Transverse colon (tissue), 4 donors: ENCODE data around the gene PXN. TPM values are rescaled to one million over a fixed set of nuclear protein-coding genes. Genes with fewer than 3 reads are reported as not detected.

Experiments used
- DNase-seq: peaks from one replicate; pipeline ENCODE4 v3.0.0-alpha.2; 2019
- H3K27ac ChIP-seq, 4 donors: fragments of 200-600 bp; sonication (generic); 2 replicates each; pipeline ENCODE4 v1.5.1; 2016 to 2018; ENCODE audit warnings: inconsistent platforms in 4 of 4
- H3K27me3 ChIP-seq: fragments of 200-600 bp; sonication (generic); 2 replicates; pipeline ENCODE4 v1.5.1; 2017; ENCODE audit warnings: inconsistent platforms
- H3K36me3 ChIP-seq, 4 donors: fragments of 200-600 bp; sonication (generic); 2 replicates each; pipeline ENCODE4 v1.5.1; 2017 to 2019; ENCODE audit warnings: inconsistent platforms in 4 of 4
- H3K4me1 ChIP-seq, 4 donors: fragments of 200-600 bp; sonication (generic); 2 replicates each; pipeline ENCODE4 v1.5.1; 2017 to 2020; ENCODE audit warnings: inconsistent platforms in 4 of 4
- H3K4me3 ChIP-seq, 4 donors: fragments of 200-600 bp; sonication (generic); 1 replicate in 1 of 4; 2 replicates in 3 of 4; pipeline versions ENCODE4 v1.5.1 to v1.6.1; 2017 to 2019; ENCODE audit warnings: inconsistent platforms in 4 of 4
- H3K9me3 ChIP-seq, 2 donors: fragments of 200-600 bp; sonication (generic); 2 replicates each; pipeline ENCODE4 v1.5.1; 2017 to 2019; ENCODE audit warnings: inconsistent platforms in 2 of 2
- EP300 ChIP-seq: sonication (generic); formaldehyde crosslinking; IDR thresholded peaks from one replicate; pipeline ENCODE4 v1.6.1; 2017; ENCODE audit warnings: antibody characterized with exemption, low read depth
- POLR2A ChIP-seq: fragments of 450-650 bp; IDR thresholded peaks from one replicate; pipeline ENCODE4 v1.6.1; 2016; ENCODE audit warnings: antibody characterized with exemption, mild to moderate bottlenecking, moderate library complexity
- POLR2AphosphoS5 ChIP-seq, 3 donors: sonication (generic); formaldehyde crosslinking; IDR thresholded peaks; one replicate each; pipeline ENCODE4 v1.6.1; 2016; ENCODE audit warnings: antibody characterized with exemption in 3 of 3
- WGBS, 2 donors: methylation state at CpG; one replicate each; pipeline ENCODE4 v1.1.5; 2018; ENCODE audit warnings: low coverage in 1 of 2; 5-methylcytosine and 5-hydroxymethylcytosine counted together
- in situ Hi-C, 4 donors: fragments of 200-750 bp; cut with MboI; loops; one replicate each; pipeline versions ENCODE4 v1.15.0 to v1.15.1; 2017; ENCODE audit warnings: low sequenced_read_pairs in 3 of 4, low pct_ligation_motif_present in 1 of 4, low pct_unique_long_range_greater_than_20kb in 1 of 4
- intact Hi-C: fragments of 100-400 bp; cut with DNase I; formaldehyde crosslinking; loops from one replicate; pipeline ENCODE4 v1.15.1; 2023; ENCODE audit warnings: low total_unique reads
- total RNA-seq, 4 donors: library from RNA; depleted of rRNA; stranded (reverse); fragments of >200 nt; gene quantifications; one replicate each; pipeline ENCODE4 v1.1.0, GENCODE V29; 2016
- TF ChIP-seq, protein P1 (sequence below), 5 experiments: fragments of 200-600 bp in 3 of 5; fragments of 450-650 bp in 2 of 5; sonication (generic) in 3 of 5; IDR thresholded peaks; 1 replicate in 2 of 5; 2 replicates in 3 of 5; pipeline ENCODE4 v1.5.1; 2016 to 2017; ENCODE audit warnings: antibody characterized with exemption in 5 of 5, inconsistent platforms in 3 of 5, mild to moderate bottlenecking in 2 of 5, moderate library complexity in 1 of 5

PXN gene
- total RNA-seq, 4 donors from 2014 or later: 101 to 328 (median 198) TPM

- peaks cover 0 to 82% (median 27%) of the 10 kb centered on the region in 4 donors for H3K36me3 ChIP-seq
- intact Hi-C loops: no loop called here
These were observed 82.3 kb downstream of the PXN start for GRCh38 chr12:120183211-120183631.

GRCh38 chr12:120181991-120182631 is 83.4 kb downstream of the PXN start:
- no peak overlapping the region for H3K4me3 ChIP-seq
- H3K4me1 ChIP-seq: no peaks in the 10 kb centered on the region
- 95 to 96% methylated on average over 4 to 8 of the region's 8 CpGs for WGBS, 2 donors
- H3K27ac ChIP-seq: no peak overlapping the region
- no peaks in the 10 kb centered on the region for H3K27me3 ChIP-seq
- H3K9me3 ChIP-seq: no peaks in the 10 kb centered on the region
- intact Hi-C loops: no loop called here
- TF ChIP-seq POLR2A (no peak), POLR2AphosphoS5 (IDR thresholded peaks at IDR 0.05) (no peak), EP300 (no peak)
- TF ChIP-seq, protein P1, sequence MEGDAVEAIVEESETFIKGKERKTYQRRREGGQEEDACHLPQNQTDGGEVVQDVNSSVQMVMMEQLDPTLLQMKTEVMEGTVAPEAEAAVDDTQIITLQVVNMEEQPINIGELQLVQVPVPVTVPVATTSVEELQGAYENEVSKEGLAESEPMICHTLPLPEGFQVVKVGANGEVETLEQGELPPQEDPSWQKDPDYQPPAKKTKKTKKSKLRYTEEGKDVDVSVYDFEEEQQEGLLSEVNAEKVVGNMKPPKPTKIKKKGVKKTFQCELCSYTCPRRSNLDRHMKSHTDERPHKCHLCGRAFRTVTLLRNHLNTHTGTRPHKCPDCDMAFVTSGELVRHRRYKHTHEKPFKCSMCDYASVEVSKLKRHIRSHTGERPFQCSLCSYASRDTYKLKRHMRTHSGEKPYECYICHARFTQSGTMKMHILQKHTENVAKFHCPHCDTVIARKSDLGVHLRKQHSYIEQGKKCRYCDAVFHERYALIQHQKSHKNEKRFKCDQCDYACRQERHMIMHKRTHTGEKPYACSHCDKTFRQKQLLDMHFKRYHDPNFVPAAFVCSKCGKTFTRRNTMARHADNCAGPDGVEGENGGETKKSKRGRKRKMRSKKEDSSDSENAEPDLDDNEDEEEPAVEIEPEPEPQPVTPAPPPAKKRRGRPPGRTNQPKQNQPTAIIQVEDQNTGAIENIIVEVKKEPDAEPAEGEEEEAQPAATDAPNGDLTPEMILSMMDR (IDR thresholded peaks at IDR 0.05): no peak
- H3K36me3 ChIP-seq: peaks cover 0 to 83% (median 30%) of the 10 kb centered on the region in 4 donors
- in situ Hi-C loops: no loop called here
- DNase-seq: no peak

More at GRCh38 chr12:120183211-120183631, 82.3 kb downstream of the PXN start:
- no peaks in the 10 kb centered on the region for H3K27me3 ChIP-seq
- no peak overlapping the region for H3K27ac ChIP-seq
- no peaks in the 10 kb centered on the region for H3K4me1 ChIP-seq
- H3K4me3 ChIP-seq: no peak overlapping the region
- 43 to 84% methylated on average over 1 to 5 of the region's 5 CpGs for WGBS, 2 donors
- in situ Hi-C loops: no loop called here
- H3K9me3 ChIP-seq: no peaks in the 10 kb centered on the region
- no peak for DNase-seq
- TF ChIP-seq POLR2A (no peak), EP300 (no peak), POLR2AphosphoS5 (IDR thresholded peaks at IDR 0.05) (no peak)
- TF ChIP-seq, protein P1 (IDR thresholded peaks at IDR 0.05): no peak

- TF ChIP-seq EP300: no peak
- no peak for TF ChIP-seq POLR2A
- TF ChIP-seq, protein P1 (IDR thresholded peaks at IDR 0.05): no peak
- no peak for TF ChIP-seq POLR2AphosphoS5 (IDR thresholded peaks at IDR 0.05)
- Histone ChIP-seq H3K9me3 (no peaks in the 10 kb centered on the region), H3K4me3 (no peak overlapping the region), H3K27me3 (no peaks in the 10 kb centered on the region), H3K27ac (no peak overlapping the region), H3K4me1 (no peaks in the 10 kb centered on the region), H3K36me3 (peaks cover 0 to 85% (median 35%) of the 10 kb centered on the region in 4 donors)
- in situ Hi-C loops: no loop called here
- WGBS, 2 donors: 88% methylated on average over 7 of the region's 7 CpGs; no CpG with 5 or more reads in 1 of the 2 donors
- intact Hi-C loops: no loop called here
- DNase-seq: no peak
These were observed 84.6 kb downstream of the PXN start for GRCh38 chr12:120180975-120181374.

DNA sequence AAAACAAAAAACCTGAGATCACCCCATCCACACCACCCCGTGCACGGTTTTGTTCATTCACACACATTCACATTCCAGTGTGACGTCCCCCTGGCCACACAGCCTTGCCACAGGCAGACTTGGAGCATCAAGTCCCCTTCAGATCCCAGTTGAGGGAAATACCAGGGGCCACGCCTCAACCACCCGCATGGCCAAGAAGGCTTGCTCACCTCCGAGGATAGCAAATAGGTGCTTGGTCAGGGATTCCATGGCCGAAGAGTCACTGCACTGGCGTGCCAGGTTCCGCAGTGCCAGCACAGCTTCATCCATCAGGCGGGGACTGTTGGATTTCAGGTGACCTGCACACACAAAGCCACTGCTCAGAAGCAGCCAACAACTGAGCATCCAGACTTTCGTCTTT is 90.0 kb downstream of the PXN start:
- TF ChIP-seq, protein P1 (IDR thresholded peaks at IDR 0.05): no peak
- TF ChIP-seq POLR2AphosphoS5 (IDR thresholded peaks at IDR 0.05) (no peak), POLR2A (no peak), EP300 (no peak)

More for the DNA sequence above, 90.0 kb downstream of the PXN start:
- H3K4me3 ChIP-seq: no peak overlapping the region
- no peaks in the 10 kb centered on the region for H3K9me3 ChIP-seq
- DNase-seq: no peak
- WGBS, 2 donors: 89 to 95% methylated on average over 3 to 11 of the region's 11 CpGs
- H3K27ac ChIP-seq: no peak overlapping the region
- no peaks in the 10 kb centered on the region for H3K4me1 ChIP-seq
- in situ Hi-C loops (no loop called here), intact Hi-C loops (no loop called here)
- no peaks in the 10 kb centered on the region for H3K27me3 ChIP-seq
- peaks cover 0 to 93% (median 46%) of the 10 kb centered on the region in 4 donors for H3K36me3 ChIP-seq
